BE2C (cell line): ENCODE measurements around the gene EIF4G3.

Experiments
- DNase-seq: peaks from one replicate; pipeline ENCODE4 v3.0.0-alpha.2; 2020
- H3K27me3 ChIP-seq: fragments of 250-450 bp; sonication (Bioruptor Pico); 2 replicates; pipeline ENCODE4 v1.5.1; 2020; ENCODE audit warnings: mild to moderate bottlenecking
- H3K36me3 ChIP-seq: fragments of 250-450 bp; sonication (Bioruptor Pico); 2 replicates; pipeline ENCODE4 v1.5.1; 2020; ENCODE audit warnings: mild to moderate bottlenecking
- H3K4me1 ChIP-seq: fragments of 250-450 bp; sonication (Bioruptor Pico); 2 replicates; pipeline ENCODE4 v1.5.1; 2020
- H3K4me3 ChIP-seq: 2 replicates; pipeline ENCODE4 v1.5.1; 2011; ENCODE audit warnings: low read depth, low read length
- H3K9me3 ChIP-seq: fragments of 250-450 bp; sonication (Bioruptor Pico); 2 replicates; pipeline ENCODE4 v1.5.1; 2020
- TF ChIP-seq, protein P1 (sequence below): IDR thresholded peaks from 2 replicates; pipeline ENCODE4 v1.5.1; 2012; ENCODE audit warnings: mild to moderate bottlenecking, low read depth, low read length

Gene EIF4G3

DNA sequence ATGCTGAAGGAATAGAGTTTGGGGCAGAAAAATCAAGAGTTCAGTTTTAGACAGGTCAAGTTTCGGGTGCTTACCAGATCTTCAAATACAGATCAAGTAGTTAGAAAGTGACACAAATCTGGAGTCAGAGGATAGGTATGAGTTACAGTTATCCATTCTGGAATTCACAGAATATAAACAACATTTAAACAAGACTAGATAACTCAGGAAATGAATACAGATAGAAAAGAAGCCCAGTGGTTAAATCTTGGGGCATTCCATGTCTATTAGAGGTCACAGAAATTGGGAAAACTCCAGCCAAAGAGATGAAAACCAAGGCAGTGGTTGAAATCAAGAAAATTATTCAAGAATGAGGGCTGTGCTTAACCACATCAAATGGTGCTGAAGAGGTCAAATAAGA, 202.6 kb downstream of the EIF4G3 start:
- Histone ChIP-seq H3K36me3 (no peaks in the 10 kb centered on the region), H3K4me1 (peaks cover 2% of the 10 kb centered on the region; the same call in 1 of the 2 replicates), H3K9me3 (no peaks in the 10 kb centered on the region), H3K27me3 (no peaks in the 10 kb centered on the region), H3K4me3 (no peak overlapping the region)
- no peak for DNase-seq
- TF ChIP-seq, protein P1, sequence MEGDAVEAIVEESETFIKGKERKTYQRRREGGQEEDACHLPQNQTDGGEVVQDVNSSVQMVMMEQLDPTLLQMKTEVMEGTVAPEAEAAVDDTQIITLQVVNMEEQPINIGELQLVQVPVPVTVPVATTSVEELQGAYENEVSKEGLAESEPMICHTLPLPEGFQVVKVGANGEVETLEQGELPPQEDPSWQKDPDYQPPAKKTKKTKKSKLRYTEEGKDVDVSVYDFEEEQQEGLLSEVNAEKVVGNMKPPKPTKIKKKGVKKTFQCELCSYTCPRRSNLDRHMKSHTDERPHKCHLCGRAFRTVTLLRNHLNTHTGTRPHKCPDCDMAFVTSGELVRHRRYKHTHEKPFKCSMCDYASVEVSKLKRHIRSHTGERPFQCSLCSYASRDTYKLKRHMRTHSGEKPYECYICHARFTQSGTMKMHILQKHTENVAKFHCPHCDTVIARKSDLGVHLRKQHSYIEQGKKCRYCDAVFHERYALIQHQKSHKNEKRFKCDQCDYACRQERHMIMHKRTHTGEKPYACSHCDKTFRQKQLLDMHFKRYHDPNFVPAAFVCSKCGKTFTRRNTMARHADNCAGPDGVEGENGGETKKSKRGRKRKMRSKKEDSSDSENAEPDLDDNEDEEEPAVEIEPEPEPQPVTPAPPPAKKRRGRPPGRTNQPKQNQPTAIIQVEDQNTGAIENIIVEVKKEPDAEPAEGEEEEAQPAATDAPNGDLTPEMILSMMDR: no peak

DNA sequence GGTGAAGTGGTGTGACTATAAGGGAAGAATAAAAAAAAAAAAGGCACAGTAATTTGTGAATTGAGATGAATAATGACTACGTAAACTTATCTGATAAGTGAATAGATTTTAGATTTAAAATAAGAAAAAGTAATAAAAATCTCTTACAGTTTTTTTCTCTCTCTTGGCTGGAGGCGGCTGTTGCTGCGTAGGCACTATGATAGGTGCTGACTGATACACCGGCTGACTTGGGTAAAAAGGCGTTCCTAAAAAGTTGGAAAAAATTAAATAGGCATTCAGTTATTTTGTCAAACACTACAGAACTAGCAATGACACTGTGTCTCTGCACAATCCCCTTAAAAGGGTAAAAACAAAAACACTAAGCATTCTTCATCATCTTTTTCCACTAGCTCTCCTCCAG, 203.8 kb downstream of the EIF4G3 start:
- Histone ChIP-seq H3K27me3 (no peaks in the 10 kb centered on the region), H3K4me1 (no peaks in the 10 kb centered on the region), H3K36me3 (no peaks in the 10 kb centered on the region), H3K4me3 (no peak overlapping the region), H3K9me3 (no peaks in the 10 kb centered on the region)
- DNase-seq: no peak
- TF ChIP-seq, protein P1: no peak

DNA sequence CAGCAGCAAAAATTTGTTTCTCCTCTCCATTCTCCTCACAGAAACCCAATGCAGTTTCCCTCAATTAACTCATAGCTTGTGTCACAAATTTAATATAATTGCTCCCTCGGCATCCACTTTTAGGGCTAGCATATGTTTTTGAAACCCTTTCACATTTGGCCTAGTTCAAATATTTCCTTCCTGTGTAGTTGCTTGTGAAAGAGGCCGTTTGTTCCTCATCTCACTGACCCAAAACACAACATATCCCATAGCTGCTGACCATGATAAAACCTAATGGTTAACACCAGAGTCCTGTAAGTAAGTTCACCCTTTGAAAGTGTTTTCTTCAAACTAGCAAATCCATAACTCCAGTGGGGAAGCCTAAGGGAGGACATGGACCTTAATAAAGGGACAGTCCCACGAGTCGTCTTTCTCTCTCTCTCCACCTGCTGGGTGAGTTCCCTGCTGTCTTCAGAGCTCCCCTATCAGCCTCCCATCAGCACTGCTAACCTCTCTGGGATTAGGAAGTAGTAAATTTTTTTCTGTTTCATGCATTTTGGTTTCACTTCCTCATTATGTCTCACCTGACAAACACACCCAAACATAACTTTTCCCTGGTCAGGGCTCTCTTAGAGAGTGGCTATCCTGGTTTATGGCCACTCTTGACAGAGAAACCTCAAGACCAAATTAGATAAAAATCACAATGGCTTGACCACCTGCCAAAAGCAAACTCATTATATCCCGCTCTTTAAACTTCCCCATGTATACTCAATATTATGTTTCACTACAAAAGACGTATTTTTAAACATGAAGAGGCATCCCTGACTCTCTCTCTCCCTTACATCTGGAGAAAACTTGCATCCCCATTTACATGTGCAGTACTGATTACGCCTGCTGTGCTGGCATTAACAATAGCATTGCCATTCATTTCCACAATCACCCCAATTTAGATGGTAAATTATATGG, 211.9 kb downstream of the EIF4G3 start:
- TF ChIP-seq, protein P1: no peak
- H3K4me1 ChIP-seq: no peaks in the 10 kb centered on the region
- H3K4me3 ChIP-seq: no peak overlapping the region
- H3K27me3 ChIP-seq: no peaks in the 10 kb centered on the region
- no peak for DNase-seq
- no peaks in the 10 kb centered on the region for H3K36me3 ChIP-seq
- H3K9me3 ChIP-seq: no peaks in the 10 kb centered on the region

DNA sequence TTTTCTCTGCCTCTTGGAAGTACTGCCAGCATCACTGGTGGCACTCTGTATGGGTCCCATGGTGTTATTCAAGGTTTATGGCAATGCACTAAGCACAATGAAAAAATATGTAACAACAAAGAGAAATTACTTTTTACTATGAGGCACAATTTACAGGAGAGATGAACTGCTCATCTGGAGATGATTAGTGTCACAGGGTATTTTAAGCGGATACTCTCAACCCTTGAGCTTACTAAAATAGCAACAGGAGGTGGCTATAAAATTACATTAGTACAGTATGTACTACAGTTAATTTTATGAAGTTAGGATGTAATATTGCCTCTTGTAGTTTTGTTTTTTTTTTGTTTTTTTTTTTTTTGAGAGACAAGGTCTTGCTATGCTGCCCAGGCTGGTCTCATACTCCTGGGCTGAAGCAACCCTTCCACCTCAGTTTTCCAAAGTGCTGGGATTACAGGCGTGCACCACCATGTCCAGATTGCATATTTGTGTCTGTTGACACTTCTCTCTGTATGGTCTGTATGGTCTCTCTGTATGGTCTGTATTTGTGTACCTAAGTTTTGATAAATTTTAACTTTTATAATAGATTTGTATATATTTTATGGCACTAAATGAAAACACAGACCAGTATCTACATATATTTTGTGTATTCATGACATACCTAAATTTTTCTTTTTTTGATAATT, 214.0 kb downstream of the EIF4G3 start:
- no peaks in the 10 kb centered on the region for H3K27me3 ChIP-seq
- H3K4me1 ChIP-seq: no peaks in the 10 kb centered on the region
- no peak overlapping the region for H3K4me3 ChIP-seq
- no peaks in the 10 kb centered on the region for H3K9me3 ChIP-seq
- no peak for DNase-seq
- TF ChIP-seq, protein P1: no peak
- H3K36me3 ChIP-seq: no peaks in the 10 kb centered on the region

DNA sequence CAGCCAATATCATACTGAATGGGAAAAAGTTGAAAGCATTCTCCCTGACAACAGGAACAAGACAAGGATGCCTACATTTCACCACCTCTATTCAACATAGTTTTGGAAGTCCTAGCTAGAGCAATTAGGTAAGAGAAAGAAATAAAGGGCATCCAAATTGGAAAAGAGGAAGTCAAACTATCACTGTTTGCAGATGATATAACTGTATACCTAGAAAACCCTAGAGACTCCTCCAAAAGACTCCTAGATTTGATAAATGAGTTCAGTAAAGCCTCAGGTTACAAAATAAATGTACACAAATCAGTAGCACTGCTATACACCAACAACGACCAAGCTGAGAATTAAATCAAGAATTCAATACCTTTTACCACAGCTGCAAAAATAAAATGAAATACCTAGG, 218.3 kb downstream of the EIF4G3 start:
- Histone ChIP-seq H3K36me3 (no peaks in the 10 kb centered on the region), H3K4me1 (no peaks in the 10 kb centered on the region), H3K4me3 (no peak overlapping the region), H3K27me3 (no peaks in the 10 kb centered on the region), H3K9me3 (no peaks in the 10 kb centered on the region)
- TF ChIP-seq, protein P1: no peak
- DNase-seq: no peak

DNA sequence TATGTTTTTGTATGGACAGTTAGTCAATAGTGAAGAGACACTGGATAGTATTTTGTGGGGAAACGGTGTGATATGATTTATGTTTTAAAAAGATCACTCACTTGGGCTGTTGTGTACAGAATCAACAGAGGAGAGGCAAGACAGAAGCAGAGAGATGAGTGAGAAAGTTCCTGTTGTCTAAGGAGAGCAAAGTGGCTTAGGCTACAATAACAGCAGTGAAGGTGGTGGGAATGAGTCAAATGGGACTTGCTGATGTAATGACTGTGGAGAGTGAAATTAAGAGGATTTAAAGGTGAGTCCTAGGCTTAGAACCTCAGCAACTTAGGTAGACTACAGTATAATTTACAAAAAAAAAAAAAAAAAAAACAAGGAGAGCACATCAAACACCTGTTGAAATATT, 220.4 kb downstream of the EIF4G3 start:
- DNase-seq: no peak
- Histone ChIP-seq H3K27me3 (no peaks in the 10 kb centered on the region), H3K4me1 (no peaks in the 10 kb centered on the region), H3K4me3 (no peak overlapping the region), H3K36me3 (no peaks in the 10 kb centered on the region), H3K9me3 (no peaks in the 10 kb centered on the region)
- TF ChIP-seq, protein P1: no peak
